Ovary (tissue), 3 donors: ENCODE results near the gene FRMD4A.

Source experiments
- EP300 ChIP-seq: sonication (generic); formaldehyde crosslinking; IDR thresholded peaks from one replicate; pipeline ENCODE4 v1.6.1; 2017; ENCODE audit warnings: antibody characterized with exemption
- POLR2A ChIP-seq: fragments of 450-650 bp; IDR thresholded peaks from one replicate; pipeline ENCODE4 v1.6.1; 2017; ENCODE audit warnings: antibody characterized with exemption, mild to moderate bottlenecking, moderate library complexity
- TF ChIP-seq, protein P1 (sequence below), 3 donors: fragments of 450-650 bp in 2 of 3; fragments of 200-600 bp in 1 of 3; IDR thresholded peaks; one replicate each; pipeline versions ENCODE4 v1.5.1 to v1.8.0; 2016 to 2022; ENCODE audit warnings: antibody characterized with exemption in 3 of 3, mild to moderate bottlenecking in 1 of 3
- donor health status: DM: no; HTN: no; CAD: no.

DNA sequence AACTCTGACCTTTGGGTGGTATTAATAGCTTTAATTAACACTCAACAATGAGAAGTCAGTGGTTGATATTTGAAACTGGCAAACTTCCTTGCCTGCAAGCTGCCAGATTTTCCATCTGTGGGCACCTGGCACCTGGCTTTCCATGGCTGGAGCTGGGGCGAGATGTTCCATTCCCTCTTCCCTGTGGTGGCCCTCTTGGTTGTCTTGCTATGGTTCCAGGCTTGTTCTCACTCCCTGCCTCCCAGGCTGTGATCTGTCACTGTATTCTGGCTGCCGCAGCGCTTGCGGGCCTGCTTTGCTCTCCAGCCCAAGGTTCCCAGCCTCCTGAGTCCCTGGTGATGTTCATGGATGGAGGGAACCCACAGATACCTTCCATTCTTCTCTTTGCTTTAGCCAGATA is 201.0 kb downstream of the FRMD4A start:
- TF ChIP-seq, protein P1, sequence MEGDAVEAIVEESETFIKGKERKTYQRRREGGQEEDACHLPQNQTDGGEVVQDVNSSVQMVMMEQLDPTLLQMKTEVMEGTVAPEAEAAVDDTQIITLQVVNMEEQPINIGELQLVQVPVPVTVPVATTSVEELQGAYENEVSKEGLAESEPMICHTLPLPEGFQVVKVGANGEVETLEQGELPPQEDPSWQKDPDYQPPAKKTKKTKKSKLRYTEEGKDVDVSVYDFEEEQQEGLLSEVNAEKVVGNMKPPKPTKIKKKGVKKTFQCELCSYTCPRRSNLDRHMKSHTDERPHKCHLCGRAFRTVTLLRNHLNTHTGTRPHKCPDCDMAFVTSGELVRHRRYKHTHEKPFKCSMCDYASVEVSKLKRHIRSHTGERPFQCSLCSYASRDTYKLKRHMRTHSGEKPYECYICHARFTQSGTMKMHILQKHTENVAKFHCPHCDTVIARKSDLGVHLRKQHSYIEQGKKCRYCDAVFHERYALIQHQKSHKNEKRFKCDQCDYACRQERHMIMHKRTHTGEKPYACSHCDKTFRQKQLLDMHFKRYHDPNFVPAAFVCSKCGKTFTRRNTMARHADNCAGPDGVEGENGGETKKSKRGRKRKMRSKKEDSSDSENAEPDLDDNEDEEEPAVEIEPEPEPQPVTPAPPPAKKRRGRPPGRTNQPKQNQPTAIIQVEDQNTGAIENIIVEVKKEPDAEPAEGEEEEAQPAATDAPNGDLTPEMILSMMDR (IDR thresholded peaks at IDR 0.05), result no peak
- no peak for TF ChIP-seq POLR2A
- no peak for TF ChIP-seq EP300
